Cerebellar nuclear complex (tissue), 1 donor: ENCODE measurements around the gene ARIH1.

Experiments
- DNase-seq, 2 experiments: peaks; one replicate each; lab custom pipeline; 2025; lab: John Stamatoyannopoulos, UW

ARIH1 gene

GRCh38 chr15:72487070-72487797, 13.1 kb downstream of the ARIH1 start:
- no peak for DNase-seq

DNA sequence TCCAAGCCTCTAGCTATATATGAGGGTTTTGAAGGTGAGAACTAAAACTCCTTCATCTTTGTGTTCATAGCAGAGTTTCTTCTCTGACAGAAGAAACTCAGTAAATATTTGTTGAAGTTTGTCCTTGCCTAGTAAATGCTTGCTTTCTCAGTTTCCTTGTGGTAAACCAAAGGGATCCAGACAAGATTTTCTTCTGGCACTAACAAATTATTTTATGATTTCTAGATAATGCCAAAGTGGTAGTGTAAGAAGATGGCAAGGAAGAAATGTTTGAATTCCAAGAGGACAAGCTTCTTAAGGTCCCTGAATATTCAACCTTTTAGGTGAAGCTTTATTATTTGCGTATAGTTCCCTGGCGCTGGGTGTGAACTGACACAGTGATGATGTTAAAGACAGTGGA, 14.4 kb downstream of the ARIH1 start:
- no peak for DNase-seq

- no peak for DNase-seq
Observed at GRCh38 chr15:72489943-72490554, 15.9 kb downstream of the ARIH1 start.

GRCh38 chr15:72491768-72492167, 17.6 kb downstream of the ARIH1 start:
- DNase-seq = no peak

- DNase-seq = no peak
Observed at GRCh38 chr15:72492733-72493132, 18.6 kb downstream of the ARIH1 start.

GRCh38 chr15:72493220-72493619, 19.1 kb downstream of the ARIH1 start:
- DNase-seq = no peak

DNA sequence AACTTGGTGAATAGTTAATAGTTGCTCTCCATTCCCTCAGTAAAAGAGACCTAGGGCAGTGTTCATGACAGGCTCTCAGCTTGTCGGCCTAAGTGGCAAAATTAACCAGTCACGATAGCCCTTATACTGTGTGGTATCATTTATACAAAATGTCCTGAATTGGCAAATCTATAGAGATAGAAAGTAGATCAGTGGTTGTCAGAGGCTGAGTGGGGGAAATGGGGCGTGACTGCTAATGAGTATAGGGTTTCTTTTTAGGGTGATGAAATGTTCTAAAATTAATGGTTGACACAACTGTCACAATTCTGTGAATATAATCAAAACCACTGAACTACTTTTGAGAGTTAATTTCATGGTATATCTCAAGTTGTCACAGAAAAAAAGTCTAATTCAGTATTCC, 20.9 kb downstream of the ARIH1 start:
- DNase-seq = no peak

- no peak for DNase-seq
Observed at GRCh38 chr15:72496783-72497182, 22.7 kb downstream of the ARIH1 start.

DNA sequence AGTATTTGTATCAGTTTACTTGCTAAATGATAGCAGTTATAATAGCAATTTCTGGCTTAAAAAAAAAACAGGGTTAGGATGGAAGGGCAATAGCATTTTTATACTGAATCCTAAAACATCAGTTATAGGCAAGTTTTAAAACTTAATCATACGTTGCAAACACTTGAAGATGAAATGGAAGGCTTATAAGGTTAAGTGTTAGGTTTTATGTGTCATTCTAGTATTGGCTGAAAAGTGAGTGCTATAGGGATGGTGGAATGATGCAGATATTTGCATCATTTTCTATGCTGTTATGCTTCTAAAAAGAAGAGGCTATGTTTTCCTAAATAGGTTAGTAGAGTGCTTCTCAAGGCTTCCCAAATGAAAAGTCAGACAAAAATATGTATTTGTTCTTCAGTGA, 23.3 kb downstream of the ARIH1 start:
- DNase-seq = no peak

- DNase-seq = no peak
Observed at GRCh38 chr15:72502220-72502809, 28.2 kb downstream of the ARIH1 start.

- no peak for DNase-seq
Observed at GRCh38 chr15:72503147-72503546, 29.0 kb downstream of the ARIH1 start.

DNA sequence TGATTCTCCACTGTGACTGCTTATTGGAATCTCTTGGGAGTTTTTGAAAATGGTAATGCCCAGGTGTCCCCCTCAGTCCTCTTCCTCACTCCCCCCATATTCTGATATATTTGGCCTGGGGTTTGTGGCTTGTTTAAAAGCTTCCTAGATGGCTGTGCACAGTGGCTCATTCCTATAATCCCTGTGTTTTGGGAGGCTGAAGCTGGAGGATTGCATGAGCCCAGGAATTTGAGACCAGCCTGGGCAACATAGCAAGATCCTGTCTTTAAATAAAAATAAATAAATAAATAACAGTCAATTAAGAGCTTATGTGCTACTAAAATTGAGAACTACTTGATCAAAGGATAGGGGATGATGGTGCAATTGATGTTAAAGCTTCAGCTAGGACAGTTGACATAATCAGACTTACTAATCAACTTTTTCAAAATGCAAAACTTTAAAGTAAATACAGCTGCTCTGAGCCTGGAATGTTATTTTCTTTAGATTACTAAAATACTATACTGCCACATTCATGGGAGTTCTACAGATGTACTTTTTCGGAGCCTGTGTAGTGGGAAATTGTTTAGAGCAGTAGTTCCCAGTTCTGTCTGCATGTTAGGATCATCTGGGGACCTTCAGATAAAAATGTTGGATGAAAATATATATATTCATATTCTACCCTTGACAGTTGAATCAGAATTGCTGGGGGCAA, 33.4 kb downstream of the ARIH1 start:
- DNase-seq = no peak

DNA sequence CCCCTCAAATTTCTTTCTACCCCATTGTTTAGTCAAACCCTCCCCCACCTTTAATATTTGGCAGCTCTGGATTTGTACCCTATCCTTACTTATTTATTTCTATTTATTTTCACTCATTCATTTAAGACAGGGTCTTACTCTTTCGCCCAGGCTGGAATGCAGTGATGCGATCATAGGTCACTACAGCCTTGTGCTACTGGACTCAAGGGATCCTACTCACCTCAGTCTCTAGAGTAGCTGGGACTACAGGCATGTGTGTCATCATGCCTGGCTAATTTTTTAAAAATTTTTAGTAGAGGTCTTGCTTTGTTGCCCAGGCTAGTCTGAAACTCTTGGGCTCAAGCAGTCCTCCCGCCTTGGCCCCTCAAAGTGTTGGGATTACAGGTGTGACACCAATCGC, 35.4 kb downstream of the ARIH1 start:
- DNase-seq = no peak

DNA sequence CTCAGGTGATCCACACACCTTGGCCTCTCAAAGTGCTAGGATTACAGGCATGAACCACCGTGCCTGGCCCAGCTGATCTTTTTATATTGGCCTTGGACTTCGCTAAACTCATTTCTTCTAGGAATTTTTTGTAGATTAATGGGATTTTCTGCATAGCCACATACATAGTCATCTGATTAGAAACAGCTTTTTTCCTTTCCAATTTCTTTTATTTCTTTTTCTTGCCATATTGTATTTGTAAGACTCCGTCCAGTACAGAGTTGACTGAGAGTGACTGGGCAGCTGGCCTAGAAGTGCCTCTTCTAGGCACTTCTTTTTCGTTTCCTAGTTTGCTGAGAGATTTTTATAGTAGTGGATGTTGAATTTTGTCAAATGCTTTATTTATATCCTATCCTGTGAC, 37.4 kb downstream of the ARIH1 start:
- DNase-seq = no peak

DNA sequence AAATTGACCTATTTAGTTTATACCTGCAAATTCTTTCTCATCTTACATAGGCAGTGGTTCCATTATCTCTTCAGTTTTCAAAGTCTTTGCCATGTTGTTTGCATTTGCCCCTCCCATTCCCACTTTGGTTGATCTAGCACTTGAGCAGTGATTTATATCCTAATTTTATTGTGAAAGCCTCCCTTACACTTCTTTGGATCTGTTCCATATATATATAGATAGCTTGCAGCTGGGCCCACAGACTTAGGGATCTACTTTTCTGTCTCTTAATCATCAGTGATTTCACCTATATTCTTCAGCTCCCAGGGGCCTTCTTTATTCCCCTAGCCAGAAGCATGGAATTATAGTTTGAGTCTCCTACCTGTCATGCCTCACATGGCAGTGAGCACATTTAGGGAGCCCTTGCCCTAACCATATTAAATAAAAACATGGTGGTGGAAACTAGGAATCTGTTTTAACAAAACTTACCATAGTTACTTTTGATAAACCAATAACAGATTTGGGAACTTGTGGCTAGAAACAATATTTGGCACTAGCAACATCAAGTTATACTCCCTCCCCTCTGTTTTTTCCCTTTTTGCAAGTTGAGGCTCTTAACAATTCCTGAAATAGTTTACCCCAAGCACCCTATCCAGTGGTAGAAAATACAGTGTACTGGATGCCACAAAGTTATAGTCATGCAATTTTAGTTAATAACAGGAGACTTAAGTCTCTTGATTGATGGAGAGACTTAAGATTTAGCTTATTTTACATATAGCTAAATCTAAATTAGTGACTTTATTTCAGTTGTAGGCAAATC, 41.7 kb downstream of the ARIH1 start:
- DNase-seq = no peak

GRCh38 chr15:72516777-72517176, 42.6 kb downstream of the ARIH1 start:
- DNase-seq = no peak

DNA sequence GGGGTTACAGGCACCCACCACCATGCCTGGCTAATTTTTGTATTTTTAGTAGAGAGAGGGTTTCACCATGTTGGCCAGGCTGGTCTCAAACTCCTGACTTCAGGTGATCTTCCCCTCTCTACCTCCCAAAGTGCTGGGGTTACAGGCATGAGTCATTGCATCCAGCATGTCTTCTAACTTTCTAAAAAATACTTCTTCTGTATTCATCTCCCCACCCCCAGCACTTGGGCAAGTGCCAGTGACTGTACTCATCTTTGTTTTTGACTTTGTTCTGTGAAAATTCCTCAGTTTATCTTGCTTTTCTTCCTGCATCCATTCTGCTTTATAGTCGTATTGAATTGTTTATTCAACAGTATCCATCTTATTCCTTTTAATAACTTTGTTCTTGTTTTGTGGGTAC, 47.6 kb downstream of the ARIH1 start:
- DNase-seq = no peak

DNA sequence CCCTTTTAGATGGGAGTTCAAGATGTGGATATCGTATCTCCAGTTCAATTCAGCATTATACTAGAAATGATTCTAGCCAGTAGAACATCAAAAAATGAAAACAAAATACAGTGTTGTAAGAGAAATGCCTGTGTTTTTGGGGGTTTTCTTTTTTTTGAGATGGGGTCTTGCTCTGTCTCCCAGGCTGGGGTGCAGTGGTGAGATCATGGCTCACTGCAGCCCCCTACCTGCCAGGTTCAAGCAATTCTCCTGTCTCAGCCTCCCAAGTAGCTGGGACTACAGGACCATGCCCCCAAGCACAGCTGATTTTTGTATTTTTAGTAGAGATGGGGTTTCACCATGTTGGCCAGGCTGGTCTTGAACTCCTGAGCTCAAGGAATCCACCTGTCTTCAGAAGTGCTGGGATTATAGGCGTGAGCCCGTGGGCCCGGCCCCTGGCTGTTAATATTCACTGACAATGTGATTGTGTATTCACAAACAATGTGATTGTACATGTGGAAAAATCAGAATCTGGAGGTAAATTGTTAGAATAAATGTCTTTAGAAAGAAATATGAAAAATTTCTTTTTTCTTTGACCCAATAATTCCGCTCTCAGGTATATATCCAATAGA, 59.0 kb downstream of the ARIH1 start:
- DNase-seq = no peak

- DNase-seq = no peak
Observed at GRCh38 chr15:72534523-72534922, 60.4 kb downstream of the ARIH1 start.

DNA sequence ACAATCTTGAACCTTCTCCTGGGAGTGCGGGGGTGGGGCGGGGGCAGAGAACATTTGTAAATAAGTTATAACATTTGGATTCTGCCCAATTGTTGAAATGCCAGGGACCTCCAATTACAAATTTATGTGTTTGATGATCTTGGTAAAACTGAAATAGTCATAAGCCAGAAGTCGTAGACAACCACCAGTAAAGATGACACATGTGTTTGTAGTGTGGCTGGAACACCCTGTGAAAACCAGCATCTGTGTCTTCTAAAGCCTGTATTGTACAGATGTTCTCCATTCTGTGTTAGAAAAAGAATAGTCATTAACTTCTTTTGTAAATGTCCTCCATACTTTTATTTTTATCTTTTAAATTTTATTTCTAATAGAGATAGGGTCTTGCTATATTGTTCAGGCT, 61.8 kb downstream of the ARIH1 start:
- DNase-seq = no peak

DNA sequence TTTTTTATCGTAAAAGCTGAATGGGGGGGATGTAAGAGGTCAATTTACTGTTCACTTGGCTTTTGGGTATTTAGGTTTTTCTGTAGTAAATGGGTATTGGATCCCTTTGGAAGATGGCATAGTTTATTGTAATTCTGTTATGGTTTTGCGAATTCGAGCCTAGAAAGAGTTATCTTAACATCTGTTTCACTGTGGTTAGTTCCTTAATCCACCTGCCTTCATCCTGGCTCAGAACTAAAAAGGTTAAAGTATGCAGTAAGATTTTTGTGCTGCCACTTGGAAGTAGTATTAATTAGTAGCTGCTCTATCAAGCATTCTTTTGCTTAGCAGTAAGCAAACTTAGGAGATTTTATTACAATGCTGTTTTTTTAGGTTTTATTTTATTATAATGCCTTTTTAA, 62.4 kb downstream of the ARIH1 start:
- no peak for DNase-seq

DNA sequence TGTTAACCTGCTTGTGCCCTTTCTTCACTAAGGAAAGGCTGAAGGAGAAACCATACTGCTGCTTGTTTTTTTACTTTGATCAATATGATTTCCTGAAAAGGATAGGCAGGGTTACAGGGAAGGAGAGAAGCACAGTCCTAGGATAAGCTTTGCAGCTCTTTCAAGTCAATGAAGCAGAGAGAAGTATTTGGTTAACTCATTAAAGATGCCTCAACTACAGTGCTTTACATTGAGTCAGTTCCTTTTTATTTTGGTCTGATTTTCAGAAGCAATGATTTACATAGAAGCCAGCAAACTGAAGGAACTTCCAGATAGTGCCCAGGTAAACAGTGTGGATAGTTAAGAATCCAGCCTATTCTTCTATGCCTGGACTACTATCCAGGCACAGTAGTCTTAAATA, 64.8 kb downstream of the ARIH1 start:
- no peak for DNase-seq
